ENCODE results near the gene SEMA7A.
"Not testable (repeated sequence)": the region's sequence is repeated elsewhere in the genome, so short reads cannot be mapped to it uniquely, and the experiment has no call there.

Gene SEMA7A

GRCh38 chr15:74399511-74400312 lies 34.0 kb downstream of the SEMA7A start:
- DNase-seq (ENCODE audit: low read depth): no peak

- no peak for DNase-seq (ENCODE audit: low read depth)
These were observed 34.7 kb downstream of the SEMA7A start for GRCh38 chr15:74399100-74399499.

- DNase-seq (ENCODE audit: low read depth): no peak
These were observed 35.6 kb downstream of the SEMA7A start for GRCh38 chr15:74398183-74398582.

- DNase-seq (ENCODE audit: low read depth): no peak
These were observed 36.3 kb downstream of the SEMA7A start for GRCh38 chr15:74397239-74398068.

GRCh38 chr15:74396445-74397238 lies 37.1 kb downstream of the SEMA7A start:
- no peak for DNase-seq (ENCODE audit: low read depth)

GRCh38 chr15:74396146-74396438 lies 37.7 kb downstream of the SEMA7A start:
- no peak for DNase-seq (ENCODE audit: low read depth)

- no peak for DNase-seq (ENCODE audit: low read depth)
These were observed 38.2 kb downstream of the SEMA7A start for GRCh38 chr15:74395319-74396145.

- no peak for DNase-seq (ENCODE audit: low read depth)
These were observed 39.5 kb downstream of the SEMA7A start for GRCh38 chr15:74394090-74394846.

- DNase-seq (ENCODE audit: low read depth): no peak
These were observed 40.3 kb downstream of the SEMA7A start for GRCh38 chr15:74393423-74393822.

GRCh38 chr15:74392902-74393301 lies 40.9 kb downstream of the SEMA7A start:
- no peak for DNase-seq (ENCODE audit: low read depth)

- DNase-seq (ENCODE audit: low read depth): no peak
These were observed 41.3 kb downstream of the SEMA7A start for GRCh38 chr15:74392451-74392830.

GRCh38 chr15:74391582-74392450 lies 41.9 kb downstream of the SEMA7A start:
- no peak for DNase-seq (ENCODE audit: low read depth)

- DNase-seq (ENCODE audit: low read depth): no peak
These were observed 43.0 kb downstream of the SEMA7A start for GRCh38 chr15:74390647-74391288.

GRCh38 chr15:74390049-74390646 lies 43.6 kb downstream of the SEMA7A start:
- not testable (repeated sequence) for DNase-seq (ENCODE audit: low read depth)

GRCh38 chr15:74389241-74390048 lies 44.3 kb downstream of the SEMA7A start:
- DNase-seq (ENCODE audit: low read depth): no peak

- DNase-seq (ENCODE audit: low read depth): no peak
These were observed 45.3 kb downstream of the SEMA7A start for GRCh38 chr15:74388363-74388951.

- DNase-seq (ENCODE audit: low read depth): no peak
These were observed 46.0 kb downstream of the SEMA7A start for GRCh38 chr15:74387621-74388362.
